ENCODE data around the gene RBBP5. TPM values are rescaled to one million over a fixed set of nuclear protein-coding genes. Genes with fewer than 3 reads are reported as not detected.

Gene RBBP5
- total and polyA plus RNA-seq, 2 donors, result 7.8 to 15.2 TPM

DNA sequence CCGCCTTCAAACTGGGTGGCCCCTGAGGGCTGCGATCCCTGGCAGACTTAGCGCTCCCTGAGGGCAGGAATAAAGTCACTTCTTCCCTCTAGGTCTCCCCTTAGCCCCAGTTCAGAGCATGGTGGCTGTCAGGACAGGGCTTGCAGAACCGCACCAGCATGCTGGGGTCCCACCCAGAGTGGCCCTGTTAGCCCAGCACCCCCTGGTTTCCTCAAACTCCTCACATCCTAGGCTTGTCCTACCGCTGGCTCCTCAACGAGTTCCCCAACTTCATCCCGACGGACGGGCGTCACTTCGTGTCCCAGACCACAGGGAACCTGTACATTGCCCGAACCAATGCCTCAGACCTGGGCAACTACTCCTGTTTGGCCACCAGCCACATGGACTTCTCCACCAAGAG, 62.9 kb downstream of the RBBP5 start:
- Histone ChIP-seq H3K4me1 (ENCODE audit: control insufficient read depth in 2 of 2, insufficient read depth in 2 of 2, low read length in 2 of 2) (peaks cover 0 to 3% of the 10 kb centered on the region in 2 donors), H3K9me3 (ENCODE audit: control insufficient read depth in 2 of 2, insufficient read depth in 1 of 2, low read length in 1 of 2) (peaks cover 0 to 4% of the 10 kb centered on the region in 2 donors), H3K27me3 (ENCODE audit: control insufficient read depth in 2 of 2, insufficient read depth in 1 of 2, low read length in 1 of 2) (peaks cover 0 to 6% of the 10 kb centered on the region in 2 donors), H3K27ac (ENCODE audit: low read depth in 1 of 2, low read length in 1 of 2) (no peak overlapping the region), H3K4me3 (ENCODE audit: low read length in 2 of 2) (no peak overlapping the region), H3K36me3 (ENCODE audit: control insufficient read depth in 2 of 2, insufficient read depth in 2 of 2, low read length in 1 of 2) (no peaks in the 10 kb centered on the region)
- no peak for DNase-seq (ENCODE audit: low read depth in 6 of 9, low spot score in 9 of 9)
- 97% methylated on average over 12 of the region's 12 CpGs for WGBS

DNA sequence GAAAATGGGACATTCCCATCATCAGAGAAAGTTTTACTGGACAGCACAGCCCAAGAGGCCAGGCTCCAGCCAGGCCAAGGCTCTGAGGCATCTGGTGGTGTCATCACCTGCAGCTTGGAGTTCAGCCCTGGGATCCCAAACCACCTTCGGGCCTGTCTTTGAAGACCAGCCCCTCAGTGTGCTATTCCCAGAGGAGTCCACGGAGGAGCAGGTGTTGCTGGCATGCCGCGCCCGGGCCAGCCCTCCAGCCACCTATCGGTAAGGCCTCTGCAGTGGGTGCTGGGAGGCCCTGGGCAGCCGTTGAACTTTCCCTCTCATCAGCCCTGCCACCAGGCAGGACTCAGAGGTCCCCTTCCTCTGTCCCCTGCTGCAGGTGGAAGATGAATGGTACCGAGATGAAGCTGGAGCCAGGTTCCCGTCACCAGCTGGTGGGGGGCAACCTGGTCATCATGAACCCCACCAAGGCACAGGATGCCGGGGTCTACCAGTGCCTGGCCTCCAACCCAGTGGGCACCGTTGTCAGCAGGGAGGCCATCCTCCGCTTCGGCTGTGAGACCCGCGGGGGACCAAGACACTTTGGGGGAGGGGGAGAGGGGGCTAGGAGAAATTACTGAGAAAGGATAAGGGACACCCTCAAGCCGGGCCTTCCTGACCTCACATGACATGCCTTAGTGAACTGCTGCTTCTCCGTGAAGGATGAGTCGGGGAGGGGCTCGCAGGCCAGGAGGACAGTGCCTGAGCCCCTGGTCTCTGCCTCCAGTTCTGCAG, 63.8 kb downstream of the RBBP5 start:
- 95% methylated on average over 19 of the region's 19 CpGs for WGBS
- Histone ChIP-seq H3K27ac (ENCODE audit: low read depth in 1 of 2, low read length in 1 of 2) (no peak overlapping the region), H3K27me3 (ENCODE audit: control insufficient read depth in 2 of 2, insufficient read depth in 1 of 2, low read length in 1 of 2) (peaks cover 0 to 7% of the 10 kb centered on the region in 2 donors), H3K4me3 (ENCODE audit: low read length in 2 of 2) (no peak overlapping the region), H3K4me1 (ENCODE audit: control insufficient read depth in 2 of 2, insufficient read depth in 2 of 2, low read length in 2 of 2) (peaks cover 0 to 3% of the 10 kb centered on the region in 2 donors), H3K36me3 (ENCODE audit: control insufficient read depth in 2 of 2, insufficient read depth in 2 of 2, low read length in 1 of 2) (no peaks in the 10 kb centered on the region), H3K9me3 (ENCODE audit: control insufficient read depth in 2 of 2, insufficient read depth in 1 of 2, low read length in 1 of 2) (peaks cover 0 to 4% of the 10 kb centered on the region in 2 donors)
- no peak for DNase-seq (ENCODE audit: low read depth in 6 of 9, low spot score in 9 of 9)

DNA sequence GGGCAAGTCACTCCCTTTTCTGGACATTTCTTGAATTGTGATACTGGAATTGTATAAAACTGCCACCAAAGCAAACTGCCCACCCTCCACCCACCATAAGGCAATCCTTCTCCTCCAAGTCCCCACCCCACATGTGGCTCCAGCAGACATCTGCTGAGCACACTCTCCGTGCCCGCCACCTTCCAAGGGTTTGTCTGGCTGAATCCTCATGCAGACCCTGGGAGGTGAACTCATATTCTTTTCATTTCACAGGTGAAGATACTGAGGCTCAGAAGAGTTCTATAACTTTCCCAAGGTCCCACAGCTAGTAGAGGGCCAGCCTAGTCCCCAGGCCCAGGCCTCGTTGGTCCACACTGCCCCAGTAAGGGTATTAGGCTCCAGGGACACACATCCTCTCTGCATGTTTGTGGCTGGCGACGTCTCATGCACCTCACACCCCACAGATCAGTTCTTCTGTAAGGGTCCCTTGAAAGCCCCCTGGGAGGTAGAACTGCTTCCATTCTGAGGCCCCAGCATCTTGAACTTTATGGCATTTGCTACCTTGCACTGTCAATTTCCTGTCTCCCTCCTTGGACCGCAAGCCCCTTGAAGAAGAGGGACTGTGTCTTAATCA, 64.7 kb downstream of the RBBP5 start:
- no peak overlapping the region for H3K27ac ChIP-seq (ENCODE audit: low read depth in 1 of 2, low read length in 1 of 2)
- no peaks in the 10 kb centered on the region for H3K36me3 ChIP-seq (ENCODE audit: control insufficient read depth in 2 of 2, insufficient read depth in 2 of 2, low read length in 1 of 2)
- H3K4me3 ChIP-seq (ENCODE audit: low read length in 2 of 2), result no peak overlapping the region
- DNase-seq (ENCODE audit: low read depth in 6 of 9, low spot score in 9 of 9), result no peak
- 98% methylated on average over 6 of the region's 6 CpGs for WGBS
- peaks cover 0 to 4% of the 10 kb centered on the region in 2 donors for H3K9me3 ChIP-seq (ENCODE audit: control insufficient read depth in 2 of 2, insufficient read depth in 1 of 2, low read length in 1 of 2)
- peaks cover 0 to 3% of the 10 kb centered on the region in 2 donors for H3K4me1 ChIP-seq (ENCODE audit: control insufficient read depth in 2 of 2, insufficient read depth in 2 of 2, low read length in 2 of 2)
- peaks cover 0 to 16% of the 10 kb centered on the region in 2 donors for H3K27me3 ChIP-seq (ENCODE audit: control insufficient read depth in 2 of 2, insufficient read depth in 1 of 2, low read length in 1 of 2)

DNA sequence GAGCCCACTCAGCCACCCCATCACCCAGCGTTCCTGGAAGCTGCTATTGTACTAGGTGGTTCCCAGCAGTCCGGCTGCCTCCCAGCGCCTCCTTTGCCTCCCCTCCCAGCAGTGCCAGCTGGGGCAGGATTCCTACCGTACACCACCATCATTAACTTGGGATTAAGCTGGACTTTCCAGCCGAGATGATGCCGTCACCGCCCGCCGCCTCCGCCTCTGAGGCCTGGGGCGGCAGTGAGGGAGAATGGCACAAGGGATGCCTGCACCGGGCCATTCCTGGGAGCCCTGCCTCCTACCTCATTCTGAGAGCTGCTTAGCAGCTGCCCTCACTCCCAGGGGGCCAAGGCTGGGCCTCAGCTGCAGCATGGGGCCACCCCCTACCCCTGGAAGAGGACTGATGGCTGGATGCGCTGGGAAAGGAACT, 65.6 kb downstream of the RBBP5 start:
- H3K4me3 ChIP-seq (ENCODE audit: low read length in 2 of 2), result no peak overlapping the region
- no peaks in the 10 kb centered on the region for H3K36me3 ChIP-seq (ENCODE audit: control insufficient read depth in 2 of 2, insufficient read depth in 2 of 2, low read length in 1 of 2)
- peaks cover 2 to 23% of the 10 kb centered on the region in 2 donors for H3K27me3 ChIP-seq (ENCODE audit: control insufficient read depth in 2 of 2, insufficient read depth in 1 of 2, low read length in 1 of 2)
- no peaks in the 10 kb centered on the region for H3K4me1 ChIP-seq (ENCODE audit: control insufficient read depth in 2 of 2, insufficient read depth in 2 of 2, low read length in 2 of 2)
- DNase-seq (ENCODE audit: low read depth in 6 of 9, low spot score in 9 of 9), result no peak
- peaks cover 0 to 1% of the 10 kb centered on the region in 2 donors for H3K9me3 ChIP-seq (ENCODE audit: control insufficient read depth in 2 of 2, insufficient read depth in 1 of 2, low read length in 1 of 2)
- H3K27ac ChIP-seq (ENCODE audit: low read depth in 1 of 2, low read length in 1 of 2), result no peak overlapping the region
- 94% methylated on average over 13 of the region's 13 CpGs for WGBS

DNA sequence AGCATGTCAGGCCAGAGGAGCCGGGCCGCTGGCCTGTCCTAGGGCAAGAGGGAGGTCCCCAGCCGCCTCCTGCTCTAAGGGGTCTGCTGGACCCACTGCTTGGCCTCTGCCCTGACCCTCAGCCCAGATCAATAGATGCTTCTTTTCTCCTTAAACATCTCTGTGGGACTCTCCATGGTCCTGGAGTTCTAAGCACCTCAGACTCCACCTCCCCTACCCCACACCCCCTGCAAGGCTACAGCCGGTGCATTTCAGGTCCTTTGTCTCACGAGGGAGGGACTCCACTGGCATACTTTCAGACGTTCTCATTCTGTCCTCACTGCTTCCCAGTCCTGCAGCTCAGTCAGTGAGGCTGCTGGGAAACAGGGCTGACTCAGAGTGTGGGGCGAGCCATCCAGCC, 67.8 kb downstream of the RBBP5 start:
- peaks cover 2 to 26% of the 10 kb centered on the region in 2 donors for H3K27me3 ChIP-seq (ENCODE audit: control insufficient read depth in 2 of 2, insufficient read depth in 1 of 2, low read length in 1 of 2)
- WGBS, result 80% methylated on average over 7 of the region's 7 CpGs

DNA sequence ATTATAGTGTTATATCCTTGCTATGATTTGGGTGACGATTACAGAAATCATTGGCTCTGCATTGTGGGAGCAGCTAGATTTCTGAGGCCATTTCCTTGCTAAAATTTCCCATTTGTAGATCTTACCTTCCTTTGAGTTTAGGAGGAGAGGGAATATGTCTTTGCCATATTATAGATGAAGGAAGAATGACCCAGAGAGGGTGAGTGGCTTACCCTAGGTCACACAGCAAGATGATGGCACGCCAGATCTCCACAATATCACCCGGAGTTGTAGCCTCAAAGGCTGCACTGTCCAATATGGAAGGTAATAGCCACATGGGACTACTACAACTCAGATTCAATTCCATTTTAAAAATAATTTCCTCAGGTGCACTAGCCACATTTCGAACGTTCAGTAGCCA, 68.5 kb downstream of the RBBP5 start:
- 97% methylated on average over 5 of the region's 5 CpGs for WGBS

More for the DNA sequence above, 67.8 kb downstream of the RBBP5 start:
- Histone ChIP-seq H3K36me3 (ENCODE audit: control insufficient read depth in 2 of 2, insufficient read depth in 2 of 2, low read length in 1 of 2) (no peaks in the 10 kb centered on the region), H3K27ac (ENCODE audit: low read depth in 1 of 2, low read length in 1 of 2) (no peak overlapping the region), H3K4me1 (ENCODE audit: control insufficient read depth in 2 of 2, insufficient read depth in 2 of 2, low read length in 2 of 2) (no peaks in the 10 kb centered on the region), H3K9me3 (ENCODE audit: control insufficient read depth in 2 of 2, insufficient read depth in 1 of 2, low read length in 1 of 2) (no peaks in the 10 kb centered on the region), H3K4me3 (ENCODE audit: low read length in 2 of 2) (no peak overlapping the region)
- DNase-seq (ENCODE audit: low read depth in 6 of 9, low spot score in 9 of 9), result no peak

DNA sequence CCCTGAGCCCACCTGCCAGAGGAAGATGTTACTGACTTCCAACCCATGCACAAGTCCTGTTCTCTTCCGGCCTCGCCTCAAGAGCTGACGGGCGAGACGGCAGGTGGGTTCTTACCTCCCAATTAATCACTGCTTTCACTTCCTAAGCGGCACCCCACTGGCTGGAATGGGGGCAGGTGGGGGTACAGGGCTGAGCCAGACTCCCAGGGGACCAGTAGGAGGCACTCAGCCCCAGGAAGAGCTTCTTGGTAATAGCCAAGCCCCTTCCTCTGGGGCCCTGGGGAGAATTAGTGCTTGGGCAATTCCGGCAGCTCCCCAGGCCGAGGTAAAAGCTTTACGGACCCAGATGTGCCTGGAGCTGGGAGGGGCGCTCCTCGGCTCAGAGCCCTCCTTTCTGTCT, 69.1 kb downstream of the RBBP5 start:
- Histone ChIP-seq H3K9me3 (ENCODE audit: control insufficient read depth in 2 of 2, insufficient read depth in 1 of 2, low read length in 1 of 2) (no peaks in the 10 kb centered on the region), H3K36me3 (ENCODE audit: control insufficient read depth in 2 of 2, insufficient read depth in 2 of 2, low read length in 1 of 2) (no peaks in the 10 kb centered on the region), H3K4me3 (ENCODE audit: low read length in 2 of 2) (no peak overlapping the region), H3K4me1 (ENCODE audit: control insufficient read depth in 2 of 2, insufficient read depth in 2 of 2, low read length in 2 of 2) (no peaks in the 10 kb centered on the region), H3K27me3 (ENCODE audit: control insufficient read depth in 2 of 2, insufficient read depth in 1 of 2, low read length in 1 of 2) (peaks cover 2 to 34% of the 10 kb centered on the region in 2 donors), H3K27ac (ENCODE audit: low read depth in 1 of 2, low read length in 1 of 2) (no peak overlapping the region)
- DNase-seq (ENCODE audit: low read depth in 6 of 9, low spot score in 9 of 9), result no peak
- 94% methylated on average over 11 of the region's 11 CpGs for WGBS

More for the DNA sequence above, 68.5 kb downstream of the RBBP5 start:
- Histone ChIP-seq H3K27me3 (ENCODE audit: control insufficient read depth in 2 of 2, insufficient read depth in 1 of 2, low read length in 1 of 2) (peaks cover 2 to 28% of the 10 kb centered on the region in 2 donors), H3K27ac (ENCODE audit: low read depth in 1 of 2, low read length in 1 of 2) (no peak overlapping the region), H3K4me3 (ENCODE audit: low read length in 2 of 2) (no peak overlapping the region), H3K4me1 (ENCODE audit: control insufficient read depth in 2 of 2, insufficient read depth in 2 of 2, low read length in 2 of 2) (no peaks in the 10 kb centered on the region), H3K36me3 (ENCODE audit: control insufficient read depth in 2 of 2, insufficient read depth in 2 of 2, low read length in 1 of 2) (no peaks in the 10 kb centered on the region), H3K9me3 (ENCODE audit: control insufficient read depth in 2 of 2, insufficient read depth in 1 of 2, low read length in 1 of 2) (no peaks in the 10 kb centered on the region)
- DNase-seq (ENCODE audit: low read depth in 6 of 9, low spot score in 9 of 9), result no peak

DNA sequence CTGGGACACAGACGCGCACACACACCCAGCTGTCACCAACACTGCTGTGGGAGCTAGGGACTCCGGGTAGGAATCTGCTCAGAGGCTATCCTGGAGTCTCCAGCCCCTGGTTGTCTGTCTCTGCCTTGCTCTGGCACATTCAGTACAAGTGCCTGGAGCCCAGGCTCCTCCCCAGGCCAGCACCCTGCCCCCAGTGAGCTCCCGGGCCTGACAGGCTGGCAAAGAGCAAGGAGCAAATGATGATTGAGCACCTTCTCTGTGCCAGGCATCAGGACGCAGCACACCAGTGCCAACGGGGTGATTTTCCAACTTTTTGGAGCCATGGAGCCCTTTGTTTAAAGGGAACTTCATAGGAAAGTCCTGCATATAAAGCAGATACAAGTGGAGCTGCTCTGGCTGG, 72.3 kb downstream of the RBBP5 start:
- Histone ChIP-seq H3K27me3 (ENCODE audit: control insufficient read depth in 2 of 2, insufficient read depth in 1 of 2, low read length in 1 of 2) (peaks cover 9 to 63% of the 10 kb centered on the region in 2 donors), H3K27ac (ENCODE audit: low read depth in 1 of 2, low read length in 1 of 2) (no peak overlapping the region), H3K4me1 (ENCODE audit: control insufficient read depth in 2 of 2, insufficient read depth in 2 of 2, low read length in 2 of 2) (no peaks in the 10 kb centered on the region), H3K36me3 (ENCODE audit: control insufficient read depth in 2 of 2, insufficient read depth in 2 of 2, low read length in 1 of 2) (no peaks in the 10 kb centered on the region), H3K4me3 (ENCODE audit: low read length in 2 of 2) (no peak overlapping the region), H3K9me3 (ENCODE audit: control insufficient read depth in 2 of 2, insufficient read depth in 1 of 2, low read length in 1 of 2) (no peaks in the 10 kb centered on the region)
- no peak for DNase-seq (ENCODE audit: low read depth in 6 of 9, low spot score in 9 of 9)
- 78% methylated on average over 6 of the region's 6 CpGs for WGBS

DNA sequence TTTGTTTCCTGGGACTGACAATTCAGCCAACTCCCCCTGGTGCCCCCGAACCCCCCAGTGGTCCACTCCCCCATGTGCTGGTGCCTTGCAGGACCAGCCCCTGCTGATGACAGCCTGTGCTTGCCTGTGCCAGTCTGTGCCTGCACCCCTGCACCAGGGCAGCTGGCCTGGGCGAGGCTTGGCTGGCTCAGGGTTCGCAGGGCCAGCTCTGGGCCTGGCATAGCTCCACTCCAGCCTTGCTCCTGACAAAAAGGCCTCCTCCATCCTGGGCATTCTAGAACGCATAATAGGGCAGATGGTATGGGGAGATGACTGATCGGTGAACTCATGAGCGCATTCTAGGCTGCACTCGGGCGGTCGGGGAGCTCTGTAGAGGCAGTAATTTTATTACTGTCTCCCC, 73.4 kb downstream of the RBBP5 start:
- DNase-seq (ENCODE audit: low read depth in 6 of 9, low spot score in 9 of 9), result no peak
- peaks cover 20 to 69% of the 10 kb centered on the region in 2 donors for H3K27me3 ChIP-seq (ENCODE audit: control insufficient read depth in 2 of 2, insufficient read depth in 1 of 2, low read length in 1 of 2)
- no peak overlapping the region for H3K27ac ChIP-seq (ENCODE audit: low read depth in 1 of 2, low read length in 1 of 2)
- no peaks in the 10 kb centered on the region for H3K36me3 ChIP-seq (ENCODE audit: control insufficient read depth in 2 of 2, insufficient read depth in 2 of 2, low read length in 1 of 2)
- H3K9me3 ChIP-seq (ENCODE audit: control insufficient read depth in 2 of 2, insufficient read depth in 1 of 2, low read length in 1 of 2), result no peaks in the 10 kb centered on the region
- WGBS, result 96% methylated on average over 9 of the region's 9 CpGs
- no peak overlapping the region for H3K4me3 ChIP-seq (ENCODE audit: low read length in 2 of 2)
- H3K4me1 ChIP-seq (ENCODE audit: control insufficient read depth in 2 of 2, insufficient read depth in 2 of 2, low read length in 2 of 2), result peaks cover 0 to 1% of the 10 kb centered on the region in 2 donors

Data from thymus (tissue), 11 donors.